AML-193 (cell line): ENCODE results near the gene XNDC1N.

Experiments
- DNase-seq, 2 experiments: peaks; one replicate each; lab custom pipeline; 2025; lab: John Stamatoyannopoulos, UW

Gene XNDC1N, protein sequence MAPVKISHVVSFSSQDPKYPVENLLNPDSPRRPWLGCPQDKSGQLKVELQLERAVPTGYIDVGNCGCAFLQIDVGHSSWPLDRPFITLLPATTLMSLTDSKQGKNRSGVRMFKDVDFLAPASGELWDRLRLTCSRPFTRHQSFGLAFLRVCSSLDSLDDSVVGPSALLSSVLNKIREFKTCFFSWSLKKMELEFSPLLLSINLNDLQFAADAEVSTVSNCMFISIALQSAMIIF

DNA sequence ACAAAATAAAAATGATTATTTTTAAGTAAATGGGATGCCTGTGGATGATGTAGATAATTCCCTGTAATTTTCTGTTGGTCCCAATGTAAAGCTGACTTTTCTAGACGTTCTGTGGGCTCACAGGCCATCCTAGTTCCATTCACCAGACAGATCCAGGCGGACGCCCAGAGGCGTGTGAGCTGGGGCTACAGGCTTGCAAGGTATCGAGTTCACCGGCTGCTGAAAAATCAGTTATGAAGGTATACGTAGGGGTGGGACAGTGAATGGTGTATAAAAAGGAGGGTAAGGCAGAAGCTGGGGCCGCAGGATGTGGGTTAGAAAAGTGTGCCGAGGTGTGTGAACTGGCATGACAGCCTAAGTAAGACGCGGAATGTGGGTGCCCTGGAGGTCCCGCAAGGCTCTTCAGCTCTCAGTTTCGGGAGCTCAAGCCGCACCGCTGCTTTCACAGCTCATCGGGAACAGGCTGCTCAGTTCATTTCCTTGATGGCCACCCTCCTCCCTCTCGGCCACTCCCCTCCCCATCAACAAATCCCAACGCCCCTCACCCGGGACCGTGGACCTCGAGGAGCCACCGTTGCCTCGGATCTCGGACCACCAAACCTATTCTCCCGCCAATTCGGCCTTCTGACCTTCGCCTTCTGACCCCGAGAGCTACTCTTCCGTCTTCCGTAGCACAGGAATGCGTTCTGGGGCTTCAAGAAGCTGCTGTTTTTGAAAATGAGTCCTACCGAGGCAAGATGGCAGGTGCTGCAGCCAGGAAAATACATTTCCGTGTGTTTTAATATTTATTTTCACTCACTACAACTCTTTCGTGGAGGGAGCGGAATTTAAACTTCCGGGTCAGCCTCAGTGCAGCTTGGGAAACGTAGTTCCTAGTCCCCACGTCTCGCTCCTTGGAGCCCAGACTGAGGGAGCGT lies at the start of gene XNDC1N:
TSS of gene XNDC1N (minus strand) at position 775 of the 917 bp plus-strand sequence. CDS start 5,241 bp downstream, outside the sequence.
- peak; percentile 76 to 92 for DNase-seq

DNA sequence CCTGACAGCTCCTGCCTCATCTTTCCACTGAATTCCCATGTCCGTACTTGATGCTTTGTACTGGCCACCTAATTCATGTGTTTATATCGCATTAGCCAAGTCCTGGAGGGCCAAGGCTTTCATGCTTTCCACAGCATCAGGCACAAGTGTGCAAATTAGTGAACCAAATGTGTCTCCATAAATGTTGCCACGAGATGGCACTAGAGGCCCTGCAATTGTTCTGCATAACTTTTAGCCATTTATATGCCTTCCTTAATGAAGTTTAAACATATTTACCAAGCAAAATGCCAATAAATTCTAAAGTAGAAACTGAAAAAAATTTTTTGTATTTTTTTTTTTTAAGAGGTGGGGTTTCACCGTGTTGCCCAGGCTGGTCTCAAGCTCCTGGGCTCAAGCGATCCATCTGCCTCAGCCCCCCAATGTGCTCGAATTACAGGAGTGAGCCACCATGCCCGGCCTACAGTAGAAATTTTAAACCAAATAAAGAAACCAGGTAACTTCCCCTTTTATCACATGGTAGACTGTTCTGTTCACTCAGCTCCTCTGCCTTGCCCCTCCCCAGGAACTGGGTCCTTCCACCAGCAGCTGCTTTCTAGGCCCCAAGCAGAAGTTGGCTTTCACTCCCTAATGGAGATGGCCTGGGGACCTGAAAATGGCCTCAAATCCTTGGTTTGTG lies 49.5 kb upstream of the XNDC1N start:
- peak; percentile 41 to 49 for DNase-seq

DNA sequence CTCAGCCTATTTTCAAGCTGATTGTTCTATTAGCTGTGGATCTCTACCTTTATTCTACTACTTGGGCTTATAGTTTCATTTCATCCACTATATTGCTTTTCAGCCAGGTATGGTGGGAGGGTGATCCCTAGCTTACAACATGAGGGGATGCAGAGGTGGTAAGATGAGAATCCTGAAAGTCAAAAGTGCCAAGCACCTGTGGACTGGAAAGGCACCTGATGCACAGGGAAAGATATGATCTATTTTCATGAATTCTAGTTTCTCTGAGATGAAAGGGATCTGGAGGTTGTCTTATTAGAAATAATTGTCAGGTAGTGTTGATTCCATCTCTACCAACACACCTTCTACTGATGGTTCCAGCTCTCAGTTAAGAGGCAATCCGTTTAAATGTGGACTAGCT lies 48.7 kb upstream of the XNDC1N start:
- no peak for DNase-seq

DNA sequence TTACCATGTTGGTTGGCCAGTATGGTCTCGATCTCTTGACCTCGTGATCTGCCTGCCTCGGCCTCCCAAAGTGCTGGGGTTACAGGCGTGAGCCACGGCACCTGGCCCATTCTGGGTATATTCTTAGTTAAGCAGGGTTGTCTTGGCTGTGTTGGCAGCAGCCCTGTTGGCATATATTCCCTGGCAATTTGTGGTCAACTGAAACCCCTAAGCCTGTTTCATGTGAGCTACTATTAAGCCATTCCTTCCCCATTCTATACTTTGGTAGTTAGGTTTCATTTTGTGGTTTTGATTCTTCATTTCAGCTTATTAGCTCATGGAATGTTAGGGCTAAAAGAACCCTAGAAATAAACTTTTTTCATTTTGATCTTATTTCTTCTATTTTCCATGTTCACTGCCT lies 48.2 kb upstream of the XNDC1N start:
- DNase-seq: no peak

DNA sequence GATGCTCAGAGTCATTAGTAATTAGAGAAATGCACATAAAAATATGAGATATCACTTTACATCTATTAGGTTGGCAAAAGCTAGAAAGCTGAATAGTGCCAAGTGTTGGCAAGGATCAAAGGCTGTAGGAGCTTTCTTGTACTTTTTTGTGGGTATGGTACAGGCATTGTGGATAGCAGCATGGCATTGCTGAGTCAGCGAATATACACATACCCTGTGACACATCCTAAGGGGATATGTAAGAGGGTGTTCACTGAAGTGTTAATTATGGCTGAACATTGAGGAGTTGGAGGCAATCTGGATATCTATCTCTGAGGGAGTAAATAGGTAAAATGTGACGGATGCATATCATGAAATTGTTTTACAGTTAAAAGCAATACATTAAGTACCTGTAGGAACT lies 43.3 kb upstream of the XNDC1N start:
- DNase-seq: no peak

DNA sequence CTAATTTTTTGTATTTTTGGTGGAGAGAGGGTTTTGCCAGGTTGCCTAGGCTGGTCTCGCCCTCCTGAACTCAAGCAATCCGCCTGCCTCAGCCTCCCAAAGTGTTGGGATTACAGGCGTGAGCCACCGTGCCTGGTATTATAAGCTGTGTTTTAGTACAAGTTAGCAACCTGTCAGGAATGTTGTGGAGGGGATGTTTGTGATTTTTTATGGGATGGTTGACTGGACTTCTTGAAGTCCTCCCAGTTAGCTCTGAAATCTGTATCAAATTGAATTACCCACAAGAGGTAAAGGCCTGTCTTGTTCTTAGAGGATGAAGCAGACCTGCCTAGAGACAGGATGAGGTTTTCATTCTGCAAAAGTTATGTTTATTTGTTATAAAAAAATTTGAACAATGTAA lies 36.2 kb upstream of the XNDC1N start:
- no peak for DNase-seq

DNA sequence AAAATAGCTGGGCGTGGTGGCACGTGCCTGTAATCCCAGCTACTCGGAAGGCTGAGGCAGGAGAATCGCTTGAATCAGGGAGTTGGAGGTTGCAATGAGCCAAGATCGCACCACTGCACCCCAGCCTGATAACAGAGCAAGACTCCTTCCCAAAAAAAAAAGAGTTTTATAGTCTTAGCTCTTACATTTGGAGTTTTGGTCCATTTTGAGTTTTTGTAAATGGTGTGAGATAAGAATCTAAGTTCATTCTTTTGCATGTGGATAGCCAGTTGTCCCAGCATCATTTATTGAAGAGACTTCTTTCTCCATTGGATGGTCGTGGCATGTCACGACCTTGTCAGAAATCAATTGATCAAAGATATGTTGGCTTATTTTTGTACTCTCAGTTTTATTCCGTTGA lies 35.1 kb upstream of the XNDC1N start:
- no peak for DNase-seq

DNA sequence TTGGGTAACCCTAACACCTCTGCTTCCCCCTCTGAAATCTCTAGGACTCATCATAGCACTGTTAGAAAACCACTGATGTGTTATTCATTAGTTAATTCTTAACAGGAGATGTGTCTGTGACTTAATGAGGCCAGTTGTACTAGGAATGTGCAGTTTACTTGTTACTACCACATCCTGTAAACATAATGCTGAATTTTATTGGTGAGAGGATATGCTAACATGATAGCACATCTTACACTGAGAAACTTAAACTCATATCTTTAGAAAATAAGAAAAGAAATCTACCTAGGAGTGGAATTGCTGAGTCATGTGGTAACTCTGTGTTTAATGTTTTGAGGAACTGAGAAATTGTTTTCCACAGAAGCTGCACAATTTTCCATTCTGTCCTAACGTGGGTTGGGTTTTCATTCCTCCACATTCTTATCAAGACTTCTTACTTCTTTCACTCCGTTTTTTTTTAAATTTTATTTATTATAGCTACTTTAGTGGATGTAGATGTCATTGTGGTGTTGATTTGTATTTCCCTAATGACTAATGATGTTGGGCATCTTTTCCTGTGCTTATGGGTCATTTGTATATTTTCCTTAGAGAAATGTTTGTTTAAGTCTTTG lies 34.1 kb upstream of the XNDC1N start:
- DNase-seq: peak; percentile 13 to 23

DNA sequence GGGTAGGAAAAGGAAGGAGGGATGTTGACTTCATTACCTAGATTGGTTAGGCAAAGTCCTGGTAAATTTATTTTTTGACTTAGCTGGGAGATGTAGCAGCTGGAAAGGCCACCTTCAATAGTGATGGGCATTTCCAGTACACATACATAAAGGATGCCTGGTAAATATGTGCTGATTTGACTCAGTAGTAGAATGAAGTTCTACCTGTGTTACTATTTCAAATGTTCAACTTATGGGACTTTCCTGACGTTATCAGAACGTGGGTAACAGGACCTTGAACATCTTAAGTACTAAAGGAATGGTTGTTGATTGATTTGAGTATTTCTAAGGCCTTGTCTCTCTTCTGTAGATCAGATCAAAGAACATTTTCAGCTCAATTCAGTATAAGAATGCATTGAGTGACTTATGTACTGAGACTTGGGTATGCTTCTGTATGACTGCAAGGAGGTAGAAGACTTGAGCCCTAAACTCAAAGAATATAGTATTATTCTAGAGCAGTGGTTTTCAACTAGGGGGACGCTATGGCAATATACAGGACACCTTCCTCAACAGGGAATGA lies 27.6 kb upstream of the XNDC1N start:
- no peak for DNase-seq

DNA sequence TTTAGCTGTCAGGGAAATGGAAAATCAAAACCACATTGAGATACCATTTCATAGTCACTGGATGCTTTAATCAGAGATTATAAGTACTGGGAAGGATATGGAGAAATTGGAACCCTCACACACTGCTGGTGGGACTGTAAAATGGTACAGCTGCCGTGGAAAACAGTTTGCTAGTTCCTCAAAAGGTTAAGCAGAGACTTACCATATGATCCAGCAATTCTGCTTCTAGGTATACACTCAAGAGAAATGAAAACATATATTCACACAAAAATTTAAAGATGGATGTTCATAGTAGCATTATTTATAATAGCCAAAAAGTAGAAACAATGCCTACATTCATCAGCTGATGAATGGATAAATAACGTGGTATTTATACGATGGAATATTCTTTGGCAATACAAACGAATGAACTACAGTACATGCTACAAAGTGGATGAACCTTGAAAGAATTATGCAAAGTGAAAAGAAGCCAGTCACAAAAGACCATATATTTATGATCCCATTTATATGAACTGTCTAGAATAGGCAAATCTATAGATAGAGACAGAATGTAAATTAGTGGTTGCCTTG lies 23.4 kb upstream of the XNDC1N start:
- DNase-seq: no peak

DNA sequence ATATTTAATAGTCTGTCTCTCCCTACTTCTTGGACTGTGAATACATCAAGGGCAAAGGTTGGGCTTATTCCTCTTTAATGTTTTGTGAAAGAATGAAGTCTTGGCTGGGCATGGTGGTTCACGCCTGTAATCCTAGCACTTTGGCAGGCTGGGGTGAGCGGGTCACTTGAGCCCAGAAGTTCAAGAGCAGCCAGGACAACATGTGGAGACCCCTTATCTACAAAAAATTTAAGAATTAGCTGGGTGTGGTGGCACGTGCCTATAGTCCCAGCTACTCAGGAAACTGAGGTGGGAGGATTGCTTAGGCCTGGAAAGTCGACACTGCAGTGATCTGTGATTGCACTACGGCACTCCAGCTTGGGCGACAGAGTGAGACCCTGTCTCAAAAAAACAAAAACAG lies 20.6 kb upstream of the XNDC1N start:
- no peak for DNase-seq

DNA sequence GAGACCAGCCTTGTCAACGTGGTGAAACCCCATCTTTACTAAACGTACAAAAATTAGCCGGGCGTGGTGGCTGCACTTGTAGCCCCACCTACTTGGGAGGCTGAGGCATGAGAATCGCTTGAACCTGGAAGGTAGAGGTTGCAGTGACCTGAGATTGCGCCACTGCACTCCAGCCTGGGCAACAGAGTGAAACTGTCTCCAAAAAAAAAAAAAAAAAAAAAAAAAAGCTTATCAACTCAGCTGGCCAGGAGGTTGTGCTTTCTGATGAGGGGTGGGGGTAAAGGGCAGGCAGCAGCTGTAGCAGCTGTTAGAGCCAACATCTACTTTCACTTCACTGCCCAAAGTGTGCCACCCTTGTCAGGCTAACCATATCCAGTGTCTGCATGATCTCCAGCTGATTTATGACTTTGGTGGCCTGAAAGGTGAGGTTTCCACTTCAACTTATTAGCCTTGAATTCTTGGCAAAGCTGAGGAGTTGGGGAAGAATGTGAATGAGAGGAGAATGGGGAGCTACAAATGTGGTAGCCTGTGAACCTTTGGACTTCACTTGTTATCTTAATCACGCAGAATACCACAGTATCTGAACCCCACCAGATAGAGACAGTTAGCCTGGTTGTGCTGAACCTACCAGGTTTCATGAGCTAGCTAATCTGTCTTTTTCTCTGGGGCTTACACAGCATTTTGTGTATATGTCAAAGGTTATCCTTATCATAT lies 20.1 kb upstream of the XNDC1N start:
- DNase-seq: no peak

DNA sequence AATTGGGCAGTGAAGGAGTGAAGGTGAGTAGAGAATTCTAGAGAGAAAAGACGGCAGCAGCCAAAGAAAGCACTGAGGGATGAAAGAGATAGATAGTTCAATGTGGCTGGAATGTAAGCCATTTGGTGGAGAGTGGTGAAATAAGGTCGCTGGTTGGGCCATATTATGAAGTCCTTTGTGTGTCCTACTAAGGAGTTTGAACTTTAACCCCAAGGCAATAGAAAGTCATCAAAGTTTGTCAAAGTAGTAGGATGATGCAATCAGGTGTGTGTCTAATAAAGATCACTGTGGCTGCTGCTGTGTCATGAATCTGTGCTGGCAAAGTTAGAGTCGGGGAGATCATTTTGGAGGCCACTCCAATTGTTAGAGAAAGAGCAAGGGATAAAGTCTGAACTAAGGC lies 19.1 kb upstream of the XNDC1N start:
- DNase-seq: no peak

DNA sequence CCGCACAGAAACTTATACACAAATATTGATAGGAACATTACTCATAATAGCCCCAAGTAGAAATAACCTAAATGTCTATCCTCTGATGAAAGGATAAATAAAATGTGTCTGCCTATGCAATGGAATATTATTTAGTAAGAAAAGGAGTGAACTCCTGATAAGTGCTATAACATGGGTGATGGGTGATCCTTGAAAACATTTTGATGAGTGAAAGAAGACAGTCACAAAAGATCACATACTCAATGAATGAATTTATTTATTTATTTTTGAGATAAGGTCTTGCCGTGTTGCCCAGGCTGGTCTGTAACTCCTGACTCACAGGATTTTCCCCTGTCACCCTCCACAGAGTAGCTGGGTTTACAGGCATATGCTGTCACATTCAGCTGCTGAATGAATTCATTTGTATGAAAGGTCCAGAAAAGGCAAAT lies 17.8 kb upstream of the XNDC1N start:
- DNase-seq: no peak

DNA sequence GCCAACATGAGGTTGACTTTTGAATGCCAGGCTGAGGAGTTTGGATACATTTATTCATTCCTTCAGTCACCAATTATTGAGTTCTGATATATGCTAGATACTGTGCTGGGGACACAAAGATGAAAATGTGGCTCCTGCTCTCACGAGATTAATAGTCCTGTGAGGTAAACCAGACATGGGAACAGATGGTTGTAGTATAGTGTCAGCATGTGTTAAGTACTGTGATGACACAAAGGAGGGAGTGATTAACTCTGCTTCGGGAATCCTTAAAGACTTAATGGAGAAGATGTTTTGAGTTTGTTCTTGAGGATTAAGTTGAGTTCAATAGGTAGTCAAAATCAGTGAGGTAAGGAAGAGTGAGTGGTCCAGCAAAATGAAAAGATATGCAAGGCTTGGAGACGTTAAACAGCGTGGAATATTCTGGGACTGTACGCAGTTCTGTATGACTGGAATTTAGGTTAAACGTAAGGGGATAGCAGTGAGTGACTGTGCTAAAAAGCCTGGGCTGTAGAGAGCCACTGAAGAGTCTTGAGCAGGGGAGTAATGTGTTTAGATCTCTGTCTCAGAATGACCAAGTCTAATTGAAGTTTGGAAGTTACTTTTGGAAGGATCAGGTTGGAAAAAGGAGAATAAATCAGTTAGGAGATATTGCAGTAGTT lies 12.3 kb upstream of the XNDC1N start:
- no peak for DNase-seq

DNA sequence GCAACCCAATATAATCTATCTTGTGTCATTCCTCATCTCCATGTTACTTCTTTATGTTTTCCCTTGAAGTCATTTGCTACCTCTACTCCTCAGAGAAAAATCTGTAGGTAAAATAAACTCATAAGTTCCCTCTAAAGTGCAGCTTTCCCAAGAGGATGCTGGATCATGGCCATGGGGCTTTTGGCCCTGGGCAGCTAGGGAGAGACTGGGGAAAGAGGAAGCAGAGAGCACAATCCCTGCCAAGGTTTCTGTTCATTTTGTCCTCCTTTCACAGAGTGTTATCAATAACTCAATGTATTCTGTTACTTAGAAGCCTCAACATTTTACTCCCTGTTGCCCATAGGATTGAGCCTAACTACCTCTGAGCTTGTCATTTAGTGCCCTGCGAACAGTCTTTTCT lies 9.4 kb upstream of the XNDC1N start:
- no peak for DNase-seq

DNA sequence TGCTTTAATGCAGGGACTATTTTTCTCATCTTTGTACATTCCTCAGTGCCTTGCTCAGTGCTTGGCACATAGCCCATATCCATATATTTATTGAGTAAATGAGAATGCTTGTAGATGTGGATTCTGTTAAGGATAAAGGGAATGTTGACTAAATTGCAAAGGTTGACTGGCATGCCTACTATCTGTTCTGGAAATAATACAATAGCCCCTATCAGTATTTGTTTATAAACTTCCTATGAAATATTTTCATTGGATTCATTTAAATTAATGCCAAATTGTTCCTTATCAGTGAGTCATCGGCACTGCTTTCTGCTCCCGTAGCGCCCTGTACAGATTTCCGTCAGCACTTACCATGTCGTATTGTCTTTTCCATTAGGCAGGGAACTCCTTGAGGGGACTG lies 8.4 kb upstream of the XNDC1N start:
- no peak for DNase-seq

DNA sequence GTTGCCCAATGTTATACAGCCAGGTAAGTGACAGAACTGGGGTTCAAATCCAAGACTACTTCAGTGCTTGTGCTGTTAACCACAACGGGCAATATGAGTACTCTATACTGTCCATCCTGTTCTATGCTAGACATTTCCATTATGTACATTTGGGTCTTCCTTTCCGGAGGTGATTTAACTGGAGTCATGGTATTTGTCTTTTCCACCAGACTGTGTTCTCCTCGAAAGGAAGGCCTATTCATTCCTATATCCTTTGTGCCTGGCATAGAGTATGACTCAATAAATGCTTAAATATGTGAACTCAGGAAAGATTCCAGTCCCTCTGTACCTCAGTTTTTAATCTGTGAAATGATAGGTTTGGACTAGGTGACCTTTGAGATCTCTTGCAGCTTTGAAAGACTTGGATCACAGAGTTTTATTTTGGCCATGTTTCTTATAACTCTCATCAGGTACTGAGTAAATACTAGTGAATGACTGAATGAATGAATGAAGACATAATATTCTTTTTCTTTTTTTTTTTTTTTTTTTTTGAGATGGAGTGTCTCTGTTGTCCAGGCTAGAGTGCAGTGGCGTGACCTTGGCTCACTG lies 7.0 kb upstream of the XNDC1N start:
- no peak for DNase-seq

DNA sequence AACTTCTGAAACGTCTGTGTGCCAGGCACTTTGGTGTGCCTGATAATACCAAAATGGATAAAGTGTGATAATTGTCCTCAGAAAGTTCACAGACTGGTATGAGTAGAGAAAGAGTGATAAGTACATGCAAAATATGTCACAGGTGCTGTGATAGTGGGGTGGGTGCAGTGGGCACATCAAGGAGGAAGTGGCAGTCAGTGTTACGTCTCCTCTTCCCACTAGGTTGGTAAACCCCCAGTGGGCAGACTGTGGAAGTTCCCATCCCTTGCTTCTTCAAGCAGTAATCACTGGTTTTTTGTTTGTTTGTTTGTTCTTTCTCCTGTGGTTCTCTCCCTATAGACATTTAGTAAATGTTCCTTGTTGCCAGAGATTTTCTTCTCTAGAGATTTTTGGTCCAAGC lies 5.8 kb upstream of the XNDC1N start:
- no peak for DNase-seq
